ENCODE results near the gene VGLL4. TPM values are rescaled to one million over a fixed set of nuclear protein-coding genes. Genes with fewer than 3 reads are reported as not detected.

VGLL4 gene
- total RNA-seq, 1 experiment from 2014 or later, result 43.0 TPM

DNA sequence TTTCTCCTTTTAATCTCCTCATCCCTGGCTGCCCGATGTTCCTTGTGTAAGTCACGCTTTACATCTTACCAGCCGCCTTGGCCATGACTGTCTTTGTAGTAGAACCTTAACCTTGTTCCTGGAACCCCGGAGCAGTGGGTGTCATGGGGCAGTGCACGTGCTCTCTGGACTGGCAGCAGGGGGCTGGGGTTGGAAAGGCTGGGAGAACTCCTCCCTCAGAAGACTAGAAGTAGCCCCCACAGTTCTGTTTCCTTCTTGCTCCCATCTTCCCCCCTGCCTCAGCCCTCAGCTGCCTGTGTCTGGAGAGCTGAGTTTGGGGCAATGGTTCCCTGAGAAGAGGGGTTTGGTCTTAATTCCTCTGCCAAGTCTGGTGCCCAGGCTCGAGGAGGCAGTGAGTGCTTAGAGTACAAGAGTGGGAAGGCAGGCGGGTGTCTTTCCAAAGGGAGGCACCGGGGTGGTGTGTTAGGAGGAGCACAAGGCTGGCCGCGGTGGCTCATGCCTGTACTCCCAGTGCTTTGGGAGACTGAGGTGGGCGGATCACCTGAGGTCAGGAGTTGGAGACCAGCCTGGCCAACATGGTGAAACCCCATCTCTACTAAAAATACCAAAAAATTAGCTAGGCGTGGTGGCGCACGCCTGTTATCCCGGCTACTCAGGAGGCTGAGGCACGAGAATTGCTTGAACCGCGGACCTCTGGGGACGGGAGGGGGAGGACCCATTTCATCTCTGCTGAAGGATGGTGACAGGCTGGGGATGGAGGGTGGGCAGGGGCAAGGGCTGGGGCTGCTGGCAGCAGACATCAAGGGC is 100.4 kb downstream of the VGLL4 start:
- Mint-ChIP-seq H3K4me1 (no peaks in the 10 kb centered on the region), H3K27me3 (ENCODE audit: low read depth) (no peaks in the 10 kb centered on the region), H3K9me3 (0 out of 2 replicates have a peak, but pooled peaks cover 4% of the 10 kb centered on the region), H3K36me3 (no peaks in the 10 kb centered on the region), H3K27ac (no peak overlapping the region), H3K4me3 (no peak overlapping the region)
- TF ChIP-seq, protein P1, sequence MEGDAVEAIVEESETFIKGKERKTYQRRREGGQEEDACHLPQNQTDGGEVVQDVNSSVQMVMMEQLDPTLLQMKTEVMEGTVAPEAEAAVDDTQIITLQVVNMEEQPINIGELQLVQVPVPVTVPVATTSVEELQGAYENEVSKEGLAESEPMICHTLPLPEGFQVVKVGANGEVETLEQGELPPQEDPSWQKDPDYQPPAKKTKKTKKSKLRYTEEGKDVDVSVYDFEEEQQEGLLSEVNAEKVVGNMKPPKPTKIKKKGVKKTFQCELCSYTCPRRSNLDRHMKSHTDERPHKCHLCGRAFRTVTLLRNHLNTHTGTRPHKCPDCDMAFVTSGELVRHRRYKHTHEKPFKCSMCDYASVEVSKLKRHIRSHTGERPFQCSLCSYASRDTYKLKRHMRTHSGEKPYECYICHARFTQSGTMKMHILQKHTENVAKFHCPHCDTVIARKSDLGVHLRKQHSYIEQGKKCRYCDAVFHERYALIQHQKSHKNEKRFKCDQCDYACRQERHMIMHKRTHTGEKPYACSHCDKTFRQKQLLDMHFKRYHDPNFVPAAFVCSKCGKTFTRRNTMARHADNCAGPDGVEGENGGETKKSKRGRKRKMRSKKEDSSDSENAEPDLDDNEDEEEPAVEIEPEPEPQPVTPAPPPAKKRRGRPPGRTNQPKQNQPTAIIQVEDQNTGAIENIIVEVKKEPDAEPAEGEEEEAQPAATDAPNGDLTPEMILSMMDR (IDR thresholded peaks at IDR 0.05), result no peak
- TF ChIP-seq ZNF317 (CRISPR knock-in tag; IDR thresholded peaks at IDR 0.05; ENCODE audit: borderline replicate concordance, low read depth) (no peak), USF2 (CRISPR knock-in tag; IDR thresholded peaks at IDR 0.05) (no peak), EMX1 (CRISPR knock-in tag; IDR thresholded peaks at IDR 0.05) (no peak), ZNF138 (CRISPR knock-in tag; conservative IDR thresholded peaks at IDR 0.05) (no peak), FOXP1 (CRISPR knock-in tag; IDR thresholded peaks at IDR 0.05; ENCODE audit: borderline replicate concordance) (no peak), NFYB (CRISPR knock-in tag; conservative IDR thresholded peaks at IDR 0.05; ENCODE audit: low read depth) (no peak), TEAD1 (CRISPR knock-in tag; IDR thresholded peaks at IDR 0.05) (no peak), CBFB (CRISPR knock-in tag; IDR thresholded peaks at IDR 0.05; ENCODE audit: low read depth) (no peak), ZNF423 (CRISPR knock-in tag; IDR thresholded peaks at IDR 0.05) (no peak), JUN (CRISPR knock-in tag; IDR thresholded peaks at IDR 0.05) (no peak), IRF1 (CRISPR knock-in tag; IDR thresholded peaks at IDR 0.05) (no peak), NFATC4 (CRISPR knock-in tag; IDR thresholded peaks at IDR 0.05) (no peak), PREB (CRISPR knock-in tag; IDR thresholded peaks at IDR 0.05; ENCODE audit: borderline replicate concordance) (no peak)
- TF ChIP-seq, protein P2, sequence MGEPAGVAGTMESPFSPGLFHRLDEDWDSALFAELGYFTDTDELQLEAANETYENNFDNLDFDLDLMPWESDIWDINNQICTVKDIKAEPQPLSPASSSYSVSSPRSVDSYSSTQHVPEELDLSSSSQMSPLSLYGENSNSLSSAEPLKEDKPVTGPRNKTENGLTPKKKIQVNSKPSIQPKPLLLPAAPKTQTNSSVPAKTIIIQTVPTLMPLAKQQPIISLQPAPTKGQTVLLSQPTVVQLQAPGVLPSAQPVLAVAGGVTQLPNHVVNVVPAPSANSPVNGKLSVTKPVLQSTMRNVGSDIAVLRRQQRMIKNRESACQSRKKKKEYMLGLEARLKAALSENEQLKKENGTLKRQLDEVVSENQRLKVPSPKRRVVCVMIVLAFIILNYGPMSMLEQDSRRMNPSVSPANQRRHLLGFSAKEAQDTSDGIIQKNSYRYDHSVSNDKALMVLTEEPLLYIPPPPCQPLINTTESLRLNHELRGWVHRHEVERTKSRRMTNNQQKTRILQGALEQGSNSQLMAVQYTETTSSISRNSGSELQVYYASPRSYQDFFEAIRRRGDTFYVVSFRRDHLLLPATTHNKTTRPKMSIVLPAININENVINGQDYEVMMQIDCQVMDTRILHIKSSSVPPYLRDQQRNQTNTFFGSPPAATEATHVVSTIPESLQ (CRISPR knock-in tag; IDR thresholded peaks at IDR 0.05), result no peak
- TF ChIP-seq, protein P3, sequence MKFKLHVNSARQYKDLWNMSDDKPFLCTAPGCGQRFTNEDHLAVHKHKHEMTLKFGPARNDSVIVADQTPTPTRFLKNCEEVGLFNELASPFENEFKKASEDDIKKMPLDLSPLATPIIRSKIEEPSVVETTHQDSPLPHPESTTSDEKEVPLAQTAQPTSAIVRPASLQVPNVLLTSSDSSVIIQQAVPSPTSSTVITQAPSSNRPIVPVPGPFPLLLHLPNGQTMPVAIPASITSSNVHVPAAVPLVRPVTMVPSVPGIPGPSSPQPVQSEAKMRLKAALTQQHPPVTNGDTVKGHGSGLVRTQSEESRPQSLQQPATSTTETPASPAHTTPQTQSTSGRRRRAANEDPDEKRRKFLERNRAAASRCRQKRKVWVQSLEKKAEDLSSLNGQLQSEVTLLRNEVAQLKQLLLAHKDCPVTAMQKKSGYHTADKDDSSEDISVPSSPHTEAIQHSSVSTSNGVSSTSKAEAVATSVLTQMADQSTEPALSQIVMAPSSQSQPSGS (CRISPR knock-in tag; IDR thresholded peaks at IDR 0.05; ENCODE audit: borderline replicate concordance, low read depth), result no peak
- TF ChIP-seq, protein P4, sequence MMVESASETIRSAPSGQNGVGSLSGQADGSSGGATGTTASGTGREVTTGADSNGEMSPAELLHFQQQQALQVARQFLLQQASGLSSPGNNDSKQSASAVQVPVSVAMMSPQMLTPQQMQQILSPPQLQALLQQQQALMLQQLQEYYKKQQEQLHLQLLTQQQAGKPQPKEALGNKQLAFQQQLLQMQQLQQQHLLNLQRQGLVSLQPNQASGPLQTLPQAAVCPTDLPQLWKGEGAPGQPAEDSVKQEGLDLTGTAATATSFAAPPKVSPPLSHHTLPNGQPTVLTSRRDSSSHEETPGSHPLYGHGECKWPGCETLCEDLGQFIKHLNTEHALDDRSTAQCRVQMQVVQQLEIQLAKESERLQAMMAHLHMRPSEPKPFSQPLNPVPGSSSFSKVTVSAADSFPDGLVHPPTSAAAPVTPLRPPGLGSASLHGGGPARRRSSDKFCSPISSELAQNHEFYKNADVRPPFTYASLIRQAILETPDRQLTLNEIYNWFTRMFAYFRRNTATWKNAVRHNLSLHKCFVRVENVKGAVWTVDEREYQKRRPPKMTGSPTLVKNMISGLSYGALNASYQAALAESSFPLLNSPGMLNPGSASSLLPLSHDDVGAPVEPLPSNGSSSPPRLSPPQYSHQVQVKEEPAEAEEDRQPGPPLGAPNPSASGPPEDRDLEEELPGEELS (CRISPR knock-in tag; IDR thresholded peaks at IDR 0.05), result no peak
- TF ChIP-seq, protein P5, sequence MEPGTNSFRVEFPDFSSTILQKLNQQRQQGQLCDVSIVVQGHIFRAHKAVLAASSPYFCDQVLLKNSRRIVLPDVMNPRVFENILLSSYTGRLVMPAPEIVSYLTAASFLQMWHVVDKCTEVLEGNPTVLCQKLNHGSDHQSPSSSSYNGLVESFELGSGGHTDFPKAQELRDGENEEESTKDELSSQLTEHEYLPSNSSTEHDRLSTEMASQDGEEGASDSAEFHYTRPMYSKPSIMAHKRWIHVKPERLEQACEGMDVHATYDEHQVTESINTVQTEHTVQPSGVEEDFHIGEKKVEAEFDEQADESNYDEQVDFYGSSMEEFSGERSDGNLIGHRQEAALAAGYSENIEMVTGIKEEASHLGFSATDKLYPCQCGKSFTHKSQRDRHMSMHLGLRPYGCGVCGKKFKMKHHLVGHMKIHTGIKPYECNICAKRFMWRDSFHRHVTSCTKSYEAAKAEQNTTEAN (CRISPR knock-in tag; IDR thresholded peaks at IDR 0.05), result no peak
- ATAC-seq (no peak), DNase-seq (ENCODE audit: low spot score) (peak; percentile 5)
- POLR2A ChIA-PET, result no interaction called here
- CTCF ChIA-PET, result no interaction called here

All from WTC11 (cell line).